RWPE1 (cell line): Measurements from ENCODE around the gene CACNG3.

Source experiments
- CTCF ChIA-PET: fragments of 350-600 bp; sonication (Branson Sonifier 250); formaldehyde crosslinking; extraction: SDS; loops from one replicate; lab custom pipeline; 2021; lab: Yijun Ruan, JAX
- POLR2A ChIA-PET: fragments of 400-600 bp; formaldehyde crosslinking; extraction: SDS; loops from one replicate; lab custom pipeline; 2020; ENCODE audit warnings: antibody characterized with exemption; ENCODE audit not compliant: low non-redundant PET; lab: Yijun Ruan, JAX
- DNase-seq: peaks from one replicate; pipeline ENCODE4 v3.0.0; 2012; ENCODE audit warnings: low spot score
- H3K27ac ChIP-seq: fragments of 450-650 bp; 2 replicates; pipeline ENCODE4 v1.5.1; 2017
- TF ChIP-seq, protein P1 (sequence below): fragments of 450-650 bp; conservative IDR thresholded peaks from 2 replicates; pipeline ENCODE4 v1.5.1; 2017; ENCODE audit warnings: low read depth, mild to moderate bottlenecking

Gene CACNG3

DNA sequence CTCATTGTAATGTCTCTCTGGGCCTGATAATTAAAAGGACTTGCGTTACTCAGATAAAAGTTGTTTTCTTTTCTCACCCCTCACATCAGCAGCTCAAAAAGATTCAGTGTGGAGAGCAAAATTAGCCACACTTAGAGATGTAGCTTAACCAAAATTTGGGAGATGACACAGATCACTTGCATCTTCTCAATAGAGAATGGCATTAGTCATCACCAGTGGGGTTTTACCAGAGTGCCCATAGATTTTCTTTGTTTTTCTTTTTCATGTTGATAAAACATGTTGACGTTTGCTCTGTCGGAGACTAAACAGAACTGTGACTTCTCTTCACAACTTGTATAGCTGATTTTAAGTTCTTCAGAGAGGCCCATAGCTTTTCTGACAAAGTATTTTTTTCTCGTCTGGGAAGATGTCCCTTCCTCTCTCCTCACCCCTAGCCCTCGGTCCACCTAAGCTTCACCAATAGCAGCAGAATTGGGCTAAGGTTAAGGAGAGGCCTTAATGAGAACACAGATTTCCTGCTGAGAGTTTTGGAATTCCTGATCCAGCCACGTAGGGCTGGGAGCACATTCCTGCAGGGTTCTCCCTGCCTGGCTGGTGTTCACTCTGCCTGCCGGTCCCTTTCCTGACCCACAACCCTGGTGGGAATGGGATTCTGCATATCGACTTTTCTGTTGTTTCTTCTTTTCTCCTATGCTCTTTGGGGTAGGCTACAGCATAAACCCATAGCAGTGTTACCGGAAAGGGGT is 92.6 kb downstream of the CACNG3 start:
- ChIA-PET POLR2A (no interaction called here), CTCF (no interaction called here)
- DNase-seq = no peak
- no peak overlapping the region for H3K27ac ChIP-seq
- TF ChIP-seq, protein P1, sequence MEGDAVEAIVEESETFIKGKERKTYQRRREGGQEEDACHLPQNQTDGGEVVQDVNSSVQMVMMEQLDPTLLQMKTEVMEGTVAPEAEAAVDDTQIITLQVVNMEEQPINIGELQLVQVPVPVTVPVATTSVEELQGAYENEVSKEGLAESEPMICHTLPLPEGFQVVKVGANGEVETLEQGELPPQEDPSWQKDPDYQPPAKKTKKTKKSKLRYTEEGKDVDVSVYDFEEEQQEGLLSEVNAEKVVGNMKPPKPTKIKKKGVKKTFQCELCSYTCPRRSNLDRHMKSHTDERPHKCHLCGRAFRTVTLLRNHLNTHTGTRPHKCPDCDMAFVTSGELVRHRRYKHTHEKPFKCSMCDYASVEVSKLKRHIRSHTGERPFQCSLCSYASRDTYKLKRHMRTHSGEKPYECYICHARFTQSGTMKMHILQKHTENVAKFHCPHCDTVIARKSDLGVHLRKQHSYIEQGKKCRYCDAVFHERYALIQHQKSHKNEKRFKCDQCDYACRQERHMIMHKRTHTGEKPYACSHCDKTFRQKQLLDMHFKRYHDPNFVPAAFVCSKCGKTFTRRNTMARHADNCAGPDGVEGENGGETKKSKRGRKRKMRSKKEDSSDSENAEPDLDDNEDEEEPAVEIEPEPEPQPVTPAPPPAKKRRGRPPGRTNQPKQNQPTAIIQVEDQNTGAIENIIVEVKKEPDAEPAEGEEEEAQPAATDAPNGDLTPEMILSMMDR = no peak

DNA sequence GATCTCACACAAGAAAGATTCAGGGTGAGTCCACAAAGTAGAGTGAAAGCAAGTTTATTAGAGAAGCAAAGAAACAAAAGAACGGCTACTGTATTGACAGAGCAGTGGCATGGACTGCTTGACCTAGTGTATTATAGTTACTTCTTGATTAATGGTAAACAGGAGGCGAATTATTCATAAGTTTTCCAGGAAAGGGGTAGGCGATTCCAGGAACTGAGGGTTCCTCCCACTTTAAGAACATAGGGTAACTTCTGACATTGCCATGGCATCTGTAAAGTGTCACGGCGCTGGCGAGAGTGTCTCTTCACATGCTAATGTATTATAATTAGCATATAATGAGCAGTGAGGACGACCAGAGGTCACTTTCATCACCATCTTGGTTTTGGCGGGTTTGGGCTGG is 93.2 kb downstream of the CACNG3 start:
- TF ChIP-seq, protein P1 = no peak
- CTCF ChIA-PET = no interaction called here
- DNase-seq = no peak
- POLR2A ChIA-PET = no interaction called here
- no peak overlapping the region for H3K27ac ChIP-seq

DNA sequence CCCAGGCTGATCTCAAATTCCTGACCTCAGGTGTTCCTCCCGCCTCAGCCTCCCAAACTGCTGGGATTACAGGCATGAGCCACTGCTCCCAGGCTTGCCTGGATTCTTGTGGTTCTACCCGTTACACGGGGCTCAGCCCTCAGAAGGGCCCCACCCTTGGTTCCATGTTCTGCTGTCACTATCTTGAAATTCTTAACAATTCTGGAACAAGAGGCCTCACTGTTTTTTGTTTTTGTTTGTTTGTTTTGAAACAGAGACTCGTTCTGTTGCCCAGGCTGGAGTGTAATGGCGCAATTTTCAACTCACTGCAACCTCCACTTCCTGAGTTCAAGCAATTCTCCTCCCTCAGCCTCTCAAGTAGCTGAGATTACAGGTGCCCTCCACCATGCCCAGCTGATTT is 96.6 kb downstream of the CACNG3 start:
- no peak overlapping the region for H3K27ac ChIP-seq
- TF ChIP-seq, protein P1 = no peak
- no peak for DNase-seq
- CTCF ChIA-PET = interaction anchor here (0.6 kb wide), 1 partner anchor 28 kb away, joined by 8 read pairs; no protein-coding TSS in a partner anchor
- POLR2A ChIA-PET = no interaction called here

DNA sequence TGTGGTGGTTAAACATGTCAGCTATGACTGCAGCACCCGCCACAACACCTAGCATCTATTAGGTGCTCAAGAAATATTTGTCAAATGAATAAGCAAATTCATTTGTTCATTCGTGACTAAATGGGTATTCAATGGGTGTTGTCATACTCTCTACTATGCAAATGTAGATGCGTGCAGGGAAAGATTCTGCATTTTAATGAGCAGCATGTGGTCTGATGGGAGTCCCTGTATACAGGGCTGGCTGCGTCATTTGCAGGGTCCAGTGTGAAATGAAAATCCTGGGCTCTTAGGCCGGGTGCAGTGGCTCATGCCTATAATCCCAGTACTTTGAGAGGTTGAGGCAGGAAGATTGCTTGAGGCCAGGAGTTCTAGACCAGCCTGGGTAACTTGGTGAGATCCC is 97.5 kb downstream of the CACNG3 start:
- TF ChIP-seq, protein P1 = no peak
- no peak for DNase-seq
- POLR2A ChIA-PET = no interaction called here
- CTCF ChIA-PET = interaction anchor here (0.8 kb wide), 1 partner anchor 10 kb away, joined by 3 read pairs; no protein-coding TSS in a partner anchor
- H3K27ac ChIP-seq = no peak overlapping the region

DNA sequence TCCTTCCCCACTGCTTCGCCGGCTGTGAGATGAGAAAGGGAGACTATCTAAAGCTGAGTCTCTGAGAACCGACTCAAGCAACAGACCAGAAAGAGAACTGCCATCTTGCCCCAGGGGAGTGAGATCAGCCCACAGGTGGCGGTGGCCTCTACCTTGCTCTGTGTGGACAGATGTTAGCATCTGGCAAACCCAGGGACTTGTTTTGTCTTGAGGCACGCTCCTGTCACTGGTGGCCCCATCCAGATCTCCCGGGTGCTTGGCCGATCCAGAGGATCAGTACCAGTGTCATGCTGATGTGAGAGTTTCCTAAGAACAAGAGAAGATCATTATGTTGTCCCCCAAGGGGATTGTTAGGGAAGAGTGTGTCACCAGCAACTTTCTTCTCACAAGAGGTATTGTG is 101.4 kb downstream of the CACNG3 start:
- TF ChIP-seq, protein P1 = no peak
- CTCF ChIA-PET = no interaction called here
- POLR2A ChIA-PET = no interaction called here
- no peak overlapping the region for H3K27ac ChIP-seq
- DNase-seq = no peak

DNA sequence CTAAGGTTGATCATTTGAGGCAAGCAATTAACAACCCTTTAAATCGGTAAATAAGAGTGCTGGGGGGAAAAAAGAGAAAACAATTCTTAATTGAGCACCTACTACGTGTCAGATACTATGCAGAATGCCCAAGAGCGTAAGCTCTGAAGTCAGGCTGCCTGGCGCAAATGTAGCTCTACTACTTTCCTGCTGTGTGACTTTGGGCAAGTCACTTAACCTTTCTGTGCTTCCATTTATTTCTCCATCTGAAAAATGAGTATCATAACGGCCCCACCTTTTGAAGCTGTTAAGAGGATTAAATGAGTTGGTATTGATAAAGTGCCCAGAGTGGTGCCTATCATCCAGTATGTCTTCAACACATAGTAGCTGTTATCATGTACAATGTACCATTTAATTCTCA is 102.0 kb downstream of the CACNG3 start:
- no peak for DNase-seq
- ChIA-PET CTCF (no interaction called here), POLR2A (no interaction called here)
- no peak overlapping the region for H3K27ac ChIP-seq
- TF ChIP-seq, protein P1 = no peak
